Prostate gland (tissue), 2 donors: Measurements from ENCODE around the gene GFPT2.

ENCODE experiments used
- POLR2A ChIP-seq: fragments of 450-650 bp; IDR thresholded peaks from one replicate; pipeline ENCODE4 v1.6.1; 2016; ENCODE audit warnings: antibody characterized with exemption, mild to moderate bottlenecking
- POLR2AphosphoS5 ChIP-seq: sonication (generic); formaldehyde crosslinking; IDR thresholded peaks from one replicate; pipeline ENCODE4 v1.6.1; 2017; ENCODE audit warnings: antibody characterized with exemption
- TF ChIP-seq, protein P1 (sequence below), 4 experiments: fragments of 200-600 bp in 2 of 4; fragments of 450-650 bp in 2 of 4; sonication (generic) in 2 of 4; IDR thresholded peaks; 1 replicate in 3 of 4; 2 replicates in 1 of 4; pipeline ENCODE4 v1.5.1; 2016 to 2019; ENCODE audit warnings: antibody characterized with exemption in 4 of 4, mild to moderate bottlenecking in 2 of 4, moderate library complexity in 2 of 4

DNA sequence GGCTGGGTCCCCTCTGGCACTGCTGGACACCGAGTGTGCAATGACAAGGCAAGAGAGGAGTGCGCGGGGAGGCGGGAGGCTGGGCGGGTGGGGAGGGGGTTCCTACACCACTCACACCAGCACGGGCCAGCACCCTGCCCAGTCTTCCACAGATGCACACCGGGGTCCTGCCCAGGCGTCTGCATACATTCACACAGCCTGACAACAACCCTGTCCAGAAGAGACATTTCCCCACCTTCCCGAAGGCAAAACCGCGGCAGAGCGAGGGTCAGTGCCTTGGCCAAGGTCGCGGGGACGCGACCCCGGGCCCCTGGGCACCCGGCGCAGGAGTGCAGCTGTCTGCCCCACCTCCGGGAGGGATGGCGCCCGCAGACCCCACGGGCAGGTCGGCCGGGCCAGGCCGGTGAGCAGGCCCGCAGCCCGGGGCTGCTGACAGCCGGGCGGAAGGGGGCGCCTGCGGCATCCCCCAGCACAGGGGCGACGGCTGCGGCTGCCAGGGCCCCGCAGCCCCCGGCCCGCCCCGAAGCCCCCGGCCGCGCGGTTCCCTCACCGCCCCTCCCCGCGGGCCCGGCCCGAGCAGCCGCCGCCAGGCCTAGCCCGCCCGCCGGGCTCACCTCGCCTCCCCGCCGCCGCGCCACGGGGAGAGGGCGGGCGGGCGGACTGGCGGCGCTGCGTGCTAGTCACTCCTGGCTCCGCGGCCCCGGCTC, 61.7 kb downstream of the GFPT2 start:
- TF ChIP-seq, protein P1, sequence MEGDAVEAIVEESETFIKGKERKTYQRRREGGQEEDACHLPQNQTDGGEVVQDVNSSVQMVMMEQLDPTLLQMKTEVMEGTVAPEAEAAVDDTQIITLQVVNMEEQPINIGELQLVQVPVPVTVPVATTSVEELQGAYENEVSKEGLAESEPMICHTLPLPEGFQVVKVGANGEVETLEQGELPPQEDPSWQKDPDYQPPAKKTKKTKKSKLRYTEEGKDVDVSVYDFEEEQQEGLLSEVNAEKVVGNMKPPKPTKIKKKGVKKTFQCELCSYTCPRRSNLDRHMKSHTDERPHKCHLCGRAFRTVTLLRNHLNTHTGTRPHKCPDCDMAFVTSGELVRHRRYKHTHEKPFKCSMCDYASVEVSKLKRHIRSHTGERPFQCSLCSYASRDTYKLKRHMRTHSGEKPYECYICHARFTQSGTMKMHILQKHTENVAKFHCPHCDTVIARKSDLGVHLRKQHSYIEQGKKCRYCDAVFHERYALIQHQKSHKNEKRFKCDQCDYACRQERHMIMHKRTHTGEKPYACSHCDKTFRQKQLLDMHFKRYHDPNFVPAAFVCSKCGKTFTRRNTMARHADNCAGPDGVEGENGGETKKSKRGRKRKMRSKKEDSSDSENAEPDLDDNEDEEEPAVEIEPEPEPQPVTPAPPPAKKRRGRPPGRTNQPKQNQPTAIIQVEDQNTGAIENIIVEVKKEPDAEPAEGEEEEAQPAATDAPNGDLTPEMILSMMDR (IDR thresholded peaks at IDR 0.05): peak in 1 of 4 experiments; percentile 11
- TF ChIP-seq POLR2AphosphoS5: no peak
- TF ChIP-seq POLR2A: no peak
